ENCODE data around the gene DKK3. TPM values are rescaled to one million over a fixed set of nuclear protein-coding genes. Genes with fewer than 3 reads are reported as not detected.
"Not testable (repeated sequence)": the region's sequence is repeated elsewhere in the genome, so short reads cannot be mapped to it uniquely, and the experiment has no call there.

The DKK3 gene
- polyA plus RNA-seq, 1 experiment, result 1,276 TPM

GRCh38 chr11:12043221-12043620 is 34.8 kb upstream of the DKK3 start:
- Histone ChIP-seq H3K4me3 (ENCODE audit: low read depth, low read length) (no peak overlapping the region), H3K36me3 (ENCODE audit: control insufficient read depth, insufficient read depth, low read length) (no peaks in the 10 kb centered on the region), H3K27me3 (ENCODE audit: control insufficient read depth, insufficient read depth, low read length) (no peaks in the 10 kb centered on the region)
- ChIA-PET CTCF (interaction anchor here (1.3 to 19.0 kb wide), 5 partner anchors 37 to 243 kb away, joined by 6 to 331 read pairs (median 41); no protein-coding TSS in a partner anchor), POLR2A (no interaction called here)
- TF ChIP-seq CTCF (IDR thresholded peaks at IDR 0.05; ENCODE audit: insufficient read depth, low read depth, low read length), result no peak
- DNase-seq (ENCODE audit: low read depth), result no peak

GRCh38 chr11:12042215-12042676 is 33.8 kb upstream of the DKK3 start:
- POLR2A ChIA-PET, result no interaction called here
- CTCF ChIA-PET, result interaction anchor here (0.6 to 19.0 kb wide), 8 partner anchors 36 to 253 kb away, joined by 3 to 331 read pairs (median 5); no protein-coding TSS in a partner anchor
- Histone ChIP-seq H3K4me3 (ENCODE audit: low read depth, low read length) (no peak overlapping the region), H3K36me3 (ENCODE audit: control insufficient read depth, insufficient read depth, low read length) (no peaks in the 10 kb centered on the region), H3K27me3 (ENCODE audit: control insufficient read depth, insufficient read depth, low read length) (no peaks in the 10 kb centered on the region)
- no peak for TF ChIP-seq CTCF (IDR thresholded peaks at IDR 0.05; ENCODE audit: insufficient read depth, low read depth, low read length)
- peak; percentile 95 for DNase-seq (ENCODE audit: low read depth)

GRCh38 chr11:12040719-12041118 is 32.3 kb upstream of the DKK3 start:
- CTCF ChIA-PET, result interaction anchor here (1.8 to 19.0 kb wide), 2 partner anchors 64 to 241 kb away, joined by 3 to 331 read pairs; no protein-coding TSS in a partner anchor
- H3K36me3 ChIP-seq (ENCODE audit: control insufficient read depth, insufficient read depth, low read length), result not testable (repeated sequence)

GRCh38 chr11:12032968-12033367 is 24.5 kb upstream of the DKK3 start:
- no peak for DNase-seq (ENCODE audit: low read depth)
- no peaks in the 10 kb centered on the region for H3K27me3 ChIP-seq (ENCODE audit: control insufficient read depth, insufficient read depth, low read length)
- ChIA-PET POLR2A (no interaction called here), CTCF (no interaction called here)
- H3K36me3 ChIP-seq (ENCODE audit: control insufficient read depth, insufficient read depth, low read length), result no peaks in the 10 kb centered on the region
- no peak for TF ChIP-seq CTCF (IDR thresholded peaks at IDR 0.05; ENCODE audit: insufficient read depth, low read depth, low read length)
- no peak overlapping the region for H3K4me3 ChIP-seq (ENCODE audit: low read depth, low read length)

More at GRCh38 chr11:12040719-12041118, 32.3 kb upstream of the DKK3 start:
- POLR2A ChIA-PET; DNase-seq (ENCODE audit: low read depth); H3K27me3 ChIP-seq (ENCODE audit: control insufficient read depth, insufficient read depth, low read length); H3K4me3 ChIP-seq (ENCODE audit: low read depth, low read length): not testable (repeated sequence)

GRCh38 chr11:12031856-12032544 is 23.6 kb upstream of the DKK3 start:
- Histone ChIP-seq H3K27me3 (ENCODE audit: control insufficient read depth, insufficient read depth, low read length) (no peaks in the 10 kb centered on the region), H3K36me3 (ENCODE audit: control insufficient read depth, insufficient read depth, low read length) (no peaks in the 10 kb centered on the region), H3K4me3 (ENCODE audit: low read depth, low read length) (no peak overlapping the region)
- no peak for TF ChIP-seq CTCF (IDR thresholded peaks at IDR 0.05; ENCODE audit: insufficient read depth, low read depth, low read length)
- ChIA-PET CTCF (interaction anchor here (1.0 kb wide), 1 partner anchor 11 kb away, joined by 3 read pairs; no protein-coding TSS in a partner anchor), POLR2A (no interaction called here)
- no peak for DNase-seq (ENCODE audit: low read depth)

Data from BJ (cell line).